Muscle layer of duodenum (tissue), 2 donors: ENCODE data around the gene COL5A2.
A peak's percentile ranks its signal among the peaks of the same experiment; 100 is the strongest.

Experiments used
- H3K27ac ChIP-seq: one replicate; pipeline ENCODE4 v1.7.0; 2013; ENCODE audit warnings: mild to moderate bottlenecking, low read length
- H3K27me3 ChIP-seq: one replicate; pipeline ENCODE4 v1.7.0; 2013; ENCODE audit warnings: low read depth, mild to moderate bottlenecking, control low read depth, low read length
- H3K36me3 ChIP-seq, 2 donors: one replicate each; pipeline ENCODE4 v1.7.0; 2013; ENCODE audit warnings: low read length in 2 of 2, control low read depth in 1 of 2, mild to moderate bottlenecking in 1 of 2; ENCODE audit not compliant: insufficient read depth in 2 of 2, control insufficient read depth in 1 of 2
- H3K4me1 ChIP-seq, 2 donors: one replicate each; pipeline ENCODE4 v1.7.0; 2013; ENCODE audit warnings: low read length in 2 of 2, mild to moderate bottlenecking in 2 of 2, control low read depth in 1 of 2, moderate library complexity in 1 of 2; ENCODE audit not compliant: insufficient read depth in 2 of 2, control insufficient read depth in 1 of 2
- H3K4me3 ChIP-seq, 2 donors: one replicate each; pipeline ENCODE4 v1.7.0; 2013; ENCODE audit warnings: low read length in 2 of 2, low read depth in 1 of 2, mild to moderate bottlenecking in 1 of 2
- H3K9me3 ChIP-seq, 2 donors: one replicate each; pipeline ENCODE4 v1.7.0; 2013; ENCODE audit warnings: low read length in 2 of 2, control low read depth in 1 of 2, mild to moderate bottlenecking in 1 of 2; ENCODE audit not compliant: control insufficient read depth in 1 of 2
- donor health status: healthy.

The COL5A2 gene

GRCh38 chr2:188984680-188985079 is 194.9 kb downstream of the COL5A2 start:
- Histone ChIP-seq H3K4me3 (no peak overlapping the region), H3K4me1 (peaks cover 6 to 9% of the 10 kb centered on the region in 2 donors), H3K27me3 (no peaks in the 10 kb centered on the region), H3K36me3 (peaks cover 12 to 55% of the 10 kb centered on the region in 2 donors), H3K9me3 (no peaks in the 10 kb centered on the region), H3K27ac (peak overlapping the region; percentile 84)

DNA sequence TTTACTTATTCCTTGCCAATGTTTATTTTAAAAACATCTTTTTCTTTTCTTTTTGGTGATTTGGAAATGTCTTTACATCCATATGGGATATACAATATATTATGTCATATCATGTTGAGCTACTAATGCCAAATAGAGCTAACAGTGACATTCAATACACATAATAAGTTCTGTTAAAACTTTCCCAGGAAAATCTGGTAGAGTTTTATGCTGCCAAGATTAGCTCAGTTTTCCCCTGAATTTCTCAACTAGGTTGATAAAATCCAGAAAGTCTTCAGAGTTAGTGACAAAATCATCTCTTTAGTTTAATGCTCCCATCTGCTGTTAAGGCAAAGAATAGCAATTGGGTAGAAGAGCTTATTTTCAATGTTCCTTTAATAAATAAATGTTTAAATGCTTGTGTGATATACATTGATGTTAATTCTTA is 195.5 kb downstream of the COL5A2 start:
- no peaks in the 10 kb centered on the region for H3K9me3 ChIP-seq
- H3K4me3 ChIP-seq: no peak overlapping the region
- peaks cover 6 to 9% of the 10 kb centered on the region in 2 donors for H3K4me1 ChIP-seq
- H3K36me3 ChIP-seq: peaks cover 12 to 55% of the 10 kb centered on the region in 2 donors
- H3K27me3 ChIP-seq: no peaks in the 10 kb centered on the region
- H3K27ac ChIP-seq: peak overlapping the region; percentile 84

- no peaks in the 10 kb centered on the region for H3K9me3 ChIP-seq
- peaks cover 6 to 9% of the 10 kb centered on the region in 2 donors for H3K4me1 ChIP-seq
- H3K4me3 ChIP-seq: peak overlapping the region in 1 of 2 donors; percentile 14
- peak overlapping the region; percentile 84 for H3K27ac ChIP-seq
- H3K36me3 ChIP-seq: peaks cover 12 to 58% of the 10 kb centered on the region in 2 donors
- no peaks in the 10 kb centered on the region for H3K27me3 ChIP-seq
Observed at GRCh38 chr2:188983427-188984064, 196.0 kb downstream of the COL5A2 start.
